Stimulated activated CD4-positive, alpha-beta T cell treated with anti-CD3 and anti-CD28 coated beads, TNF-alpha, amount 100 ng/mL, for 48 hours (primary cell): ENCODE data around the gene SIM1.

ENCODE experiments used
- DNase-seq, 3 donors: peaks; one replicate each; pipeline ENCODE4 v3.0.0-alpha.2; 2020; ENCODE audit warnings: low read depth in 3 of 3

The SIM1 gene, protein sequence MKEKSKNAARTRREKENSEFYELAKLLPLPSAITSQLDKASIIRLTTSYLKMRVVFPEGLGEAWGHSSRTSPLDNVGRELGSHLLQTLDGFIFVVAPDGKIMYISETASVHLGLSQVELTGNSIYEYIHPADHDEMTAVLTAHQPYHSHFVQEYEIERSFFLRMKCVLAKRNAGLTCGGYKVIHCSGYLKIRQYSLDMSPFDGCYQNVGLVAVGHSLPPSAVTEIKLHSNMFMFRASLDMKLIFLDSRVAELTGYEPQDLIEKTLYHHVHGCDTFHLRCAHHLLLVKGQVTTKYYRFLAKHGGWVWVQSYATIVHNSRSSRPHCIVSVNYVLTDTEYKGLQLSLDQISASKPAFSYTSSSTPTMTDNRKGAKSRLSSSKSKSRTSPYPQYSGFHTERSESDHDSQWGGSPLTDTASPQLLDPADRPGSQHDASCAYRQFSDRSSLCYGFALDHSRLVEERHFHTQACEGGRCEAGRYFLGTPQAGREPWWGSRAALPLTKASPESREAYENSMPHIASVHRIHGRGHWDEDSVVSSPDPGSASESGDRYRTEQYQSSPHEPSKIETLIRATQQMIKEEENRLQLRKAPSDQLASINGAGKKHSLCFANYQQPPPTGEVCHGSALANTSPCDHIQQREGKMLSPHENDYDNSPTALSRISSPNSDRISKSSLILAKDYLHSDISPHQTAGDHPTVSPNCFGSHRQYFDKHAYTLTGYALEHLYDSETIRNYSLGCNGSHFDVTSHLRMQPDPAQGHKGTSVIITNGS

DNA sequence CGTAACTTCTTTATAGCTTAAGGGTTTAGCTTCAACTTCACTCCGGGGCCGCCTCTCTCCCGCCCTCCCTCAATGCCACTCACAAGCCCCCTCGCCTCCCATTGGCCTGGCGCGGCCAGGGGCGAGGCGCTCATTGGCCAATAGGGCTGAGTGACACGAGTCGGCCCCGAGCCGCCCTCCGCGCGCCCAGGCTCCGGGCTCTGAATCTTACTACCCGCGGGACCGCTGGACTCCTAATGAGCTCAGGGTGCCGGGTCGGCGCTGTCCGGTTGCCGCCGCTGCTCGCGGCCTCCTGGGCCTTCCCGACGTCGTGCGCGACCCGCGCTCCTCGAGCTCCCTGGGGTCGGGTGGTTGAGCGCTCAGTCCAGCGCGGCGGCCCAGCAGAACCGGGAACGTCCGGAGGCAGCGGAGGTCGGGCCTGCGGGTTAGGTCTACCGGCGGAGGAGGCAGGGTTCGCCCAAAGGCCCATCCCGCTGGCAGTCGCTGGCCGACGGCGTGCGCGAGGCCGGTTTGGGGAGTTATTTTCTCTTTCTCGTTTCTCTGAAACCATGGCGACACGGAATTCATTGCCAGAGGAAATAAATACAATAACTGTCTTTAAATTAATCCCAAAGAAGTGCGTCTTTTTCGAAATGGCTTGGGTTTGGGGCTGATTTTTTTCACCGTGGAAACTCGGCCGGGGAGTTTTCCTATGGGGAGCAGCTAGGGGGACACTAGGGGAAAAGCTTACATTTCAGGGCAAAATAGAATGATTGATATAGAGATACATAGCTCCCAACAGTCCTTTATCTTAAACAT is at the start of gene SIM1:
Gene SIM1 (minus strand): TSS at position 19 of the 798 bp plus-strand sequence. CDS start 1,453 bp downstream, outside the sequence.
- no peak for DNase-seq

GRCh38 chr6:100512203-100512862 is 47.6 kb upstream of the SIM1 start:
- DNase-seq, result no peak

GRCh38 chr6:100509101-100509500 is 44.4 kb upstream of the SIM1 start:
- no peak for DNase-seq

DNA sequence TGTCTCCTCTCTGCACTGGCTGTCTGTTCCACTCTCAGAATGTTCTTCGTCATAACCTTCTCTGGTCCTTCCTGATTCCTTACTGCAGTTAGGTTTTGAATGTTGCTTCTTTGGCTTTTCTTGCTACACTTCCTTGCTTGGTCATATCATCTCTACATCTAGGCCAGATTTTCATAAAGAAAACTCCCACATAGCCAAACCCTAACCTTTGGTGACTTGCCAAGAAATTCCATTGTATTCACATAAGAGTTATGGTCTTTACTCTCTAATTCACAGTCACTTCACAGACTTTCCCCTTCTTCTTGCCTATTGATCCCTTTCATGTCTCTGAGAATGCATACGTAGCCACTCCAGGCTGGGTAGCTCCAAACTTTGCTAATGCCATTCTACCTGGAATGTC is 41.9 kb upstream of the SIM1 start:
- no peak for DNase-seq

- DNase-seq, result no peak
These were observed 40.3 kb upstream of the SIM1 start for GRCh38 chr6:100504786-100505737.

GRCh38 chr6:100503043-100503705 is 38.5 kb upstream of the SIM1 start:
- no peak for DNase-seq

- no peak for DNase-seq
These were observed 28.6 kb upstream of the SIM1 start for GRCh38 chr6:100493206-100493888.

- DNase-seq, result no peak
These were observed 27.4 kb upstream of the SIM1 start for GRCh38 chr6:100491952-100492670.

DNA sequence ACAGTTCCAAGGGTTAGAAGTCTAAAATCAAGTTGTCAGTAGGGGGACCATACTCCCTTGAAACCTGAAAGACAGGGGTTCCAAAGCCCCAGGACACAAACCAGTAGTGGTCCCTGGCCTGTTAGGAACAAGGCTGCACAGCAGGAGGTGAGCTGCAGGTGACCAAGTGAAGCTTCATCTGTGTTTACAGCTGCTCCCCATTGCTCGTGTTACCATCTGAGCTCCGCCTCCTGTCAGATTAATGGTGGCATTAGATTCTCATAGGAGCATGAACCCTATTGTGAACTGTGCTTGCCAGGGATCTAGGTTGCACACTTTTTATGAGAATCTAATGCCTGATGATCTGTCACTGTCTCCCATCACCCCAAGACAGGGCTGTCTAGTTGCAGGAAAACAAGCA is 25.3 kb upstream of the SIM1 start:
- no peak for DNase-seq

DNA sequence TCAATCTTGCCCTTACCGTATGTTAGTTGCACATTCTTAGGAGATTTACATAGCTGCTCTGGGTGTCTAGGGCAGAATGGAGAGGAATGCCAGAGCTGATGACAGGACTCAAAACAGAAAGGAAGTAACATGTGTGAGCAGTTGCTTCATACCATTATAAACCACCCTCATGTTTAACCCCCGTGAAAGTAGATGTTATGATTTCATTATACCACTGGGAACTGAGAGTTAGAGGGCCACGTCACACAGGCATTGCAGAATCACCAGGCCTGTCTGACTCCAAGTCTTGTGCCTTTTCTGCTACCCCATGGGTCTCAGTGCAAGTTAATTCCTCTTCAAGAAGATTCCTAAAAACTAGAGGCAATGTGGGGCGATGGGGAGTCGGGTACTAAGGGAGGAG is 23.5 kb upstream of the SIM1 start:
- DNase-seq, result no peak

DNA sequence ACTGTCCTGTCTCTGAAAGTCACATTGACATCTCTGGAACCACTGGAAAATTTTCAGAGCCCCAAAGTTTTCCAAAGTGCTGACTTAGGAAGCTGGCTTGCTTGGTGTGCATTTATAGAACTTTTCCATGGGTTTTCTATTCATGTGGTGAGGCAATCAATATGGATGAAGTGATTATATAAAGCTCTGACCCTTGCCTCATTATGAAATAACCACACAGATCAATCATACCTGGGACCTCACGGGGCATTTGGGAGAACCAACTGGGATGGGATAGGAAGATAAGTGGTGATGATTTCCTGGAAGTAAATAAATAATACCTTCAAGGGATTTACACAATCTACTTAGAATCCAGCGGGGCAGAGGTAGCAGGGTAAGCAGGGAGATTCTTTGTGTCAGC is 22.9 kb upstream of the SIM1 start:
- no peak for DNase-seq

- DNase-seq, result no peak
These were observed 20.5 kb upstream of the SIM1 start for GRCh38 chr6:100485268-100485667.

- no peak for DNase-seq
These were observed 19.8 kb upstream of the SIM1 start for GRCh38 chr6:100484474-100484873.

- DNase-seq, result no peak
These were observed 18.0 kb upstream of the SIM1 start for GRCh38 chr6:100482698-100483097.

- DNase-seq, result no peak
These were observed 14.7 kb upstream of the SIM1 start for GRCh38 chr6:100479179-100480035.

- no peak for DNase-seq
These were observed 11.0 kb upstream of the SIM1 start for GRCh38 chr6:100475554-100476320.

DNA sequence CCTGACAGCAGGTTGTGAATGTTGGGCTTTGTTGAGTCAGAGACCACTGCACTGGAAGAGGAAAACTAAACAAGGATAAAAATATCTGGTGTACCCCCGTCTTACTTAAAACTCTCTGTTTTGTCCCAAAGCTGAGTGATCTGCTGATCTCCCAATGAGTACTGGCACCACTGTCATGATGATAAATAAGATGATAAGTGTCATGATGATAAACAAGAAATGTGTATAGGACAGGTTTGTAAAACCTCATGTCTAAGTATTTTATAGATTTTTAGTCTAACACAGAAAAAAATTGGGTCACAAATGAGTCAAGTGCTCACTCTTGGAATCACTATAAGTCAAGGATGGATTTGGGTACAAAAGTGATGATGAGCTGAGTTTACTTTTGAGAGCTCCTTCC is 8.5 kb upstream of the SIM1 start:
- no peak for DNase-seq
